ENCODE measurements around the gene ABR.
"Not testable (repeated sequence)": the region's sequence is repeated elsewhere in the genome, so short reads cannot be mapped to it uniquely, and the experiment has no call there.

ABR gene

GRCh38 chr17:1124896-1125787 is 54.6 kb downstream of the ABR start:
- no peak for FAIRE-seq
- TF ChIP-seq SPI1 (IDR thresholded peaks at IDR 0.05; ENCODE audit: low read depth, low read length) (no peak), POU2F2 (IDR thresholded peaks at IDR 0.05; ENCODE audit: low read depth, low read length) (no peak), PAX5 (IDR thresholded peaks at IDR 0.05; ENCODE audit: insufficient read depth, low read length, severe bottlenecking) (no peak), POLR2AphosphoS5 (IDR thresholded peaks at IDR 0.05; ENCODE audit: low read depth, low read length) (no peak), POLR2A (IDR thresholded peaks at IDR 0.05; ENCODE audit: low read depth, low read length) (no peak), TAF1 (IDR thresholded peaks at IDR 0.05; ENCODE audit: low read depth, low read length) (no peak)
- no peak for DNase-seq (ENCODE audit: insufficient read length, low spot score)

DNA sequence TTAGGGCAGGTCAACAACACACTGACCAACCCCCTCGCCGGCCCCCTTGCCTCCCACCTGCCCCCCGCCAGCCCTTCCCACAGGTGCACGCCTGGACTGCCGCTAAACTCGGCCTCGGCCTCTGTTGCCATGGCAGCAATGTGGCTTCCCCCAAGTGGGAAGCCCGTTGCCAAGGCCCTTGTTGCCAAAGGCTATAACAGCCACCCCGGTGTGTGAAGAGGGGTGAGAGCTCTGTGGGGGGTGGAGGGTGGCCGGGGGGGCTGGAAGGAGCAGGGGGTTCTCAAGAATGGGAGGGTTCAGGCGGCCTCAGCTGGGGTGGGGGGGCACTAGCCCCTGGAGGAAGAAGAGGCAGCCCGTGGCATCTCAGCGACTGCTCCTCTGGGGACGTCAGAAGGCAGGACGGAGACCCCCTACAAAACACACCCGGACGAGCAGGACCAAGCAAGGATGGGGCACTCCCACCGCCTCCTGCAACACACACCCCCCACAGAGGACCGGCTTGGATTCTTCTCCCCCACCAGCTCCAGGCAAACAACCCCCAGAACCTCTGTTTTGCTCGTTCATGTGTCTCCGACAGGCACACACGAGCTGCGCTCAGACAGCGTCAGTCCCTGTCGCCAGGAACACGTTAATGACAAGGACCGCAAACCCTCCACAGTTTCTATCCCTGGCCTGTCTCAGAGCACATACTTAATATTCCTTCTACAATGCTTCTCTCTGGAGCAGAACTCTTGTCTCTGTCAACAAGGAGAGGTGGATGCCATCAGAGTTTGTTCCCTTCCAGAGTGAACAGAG is 55.7 kb downstream of the ABR start:
- no peak for FAIRE-seq
- DNase-seq (ENCODE audit: insufficient read length, low spot score), result no peak
- no peak for TF ChIP-seq POLR2A (IDR thresholded peaks at IDR 0.05; ENCODE audit: low read depth, low read length)
- TF ChIP-seq POU2F2 (IDR thresholded peaks at IDR 0.05; ENCODE audit: low read depth, low read length), result no peak
- TF ChIP-seq SPI1 (IDR thresholded peaks at IDR 0.05; ENCODE audit: low read depth, low read length), result no peak

- TF ChIP-seq PAX5 (IDR thresholded peaks at IDR 0.05; ENCODE audit: insufficient read depth, low read length, severe bottlenecking), result no peak
- TF ChIP-seq POU2F2 (IDR thresholded peaks at IDR 0.05; ENCODE audit: low read depth, low read length), result no peak
- TF ChIP-seq POLR2A (IDR thresholded peaks at IDR 0.05; ENCODE audit: low read depth, low read length), result no peak
- no peak for TF ChIP-seq TAF1 (IDR thresholded peaks at IDR 0.05; ENCODE audit: low read depth, low read length)
- no peak for TF ChIP-seq POLR2AphosphoS5 (IDR thresholded peaks at IDR 0.05; ENCODE audit: low read depth, low read length)
- TF ChIP-seq SPI1 (IDR thresholded peaks at IDR 0.05; ENCODE audit: low read depth, low read length), result no peak
- no peak for DNase-seq (ENCODE audit: insufficient read length, low spot score)
- FAIRE-seq, result no peak
Observed at GRCh38 chr17:1123393-1123831, 56.4 kb downstream of the ABR start.

- peak; percentile 90 for FAIRE-seq
- peak; percentile 88 for DNase-seq (ENCODE audit: insufficient read length, low spot score)
- no peak for TF ChIP-seq POLR2A (IDR thresholded peaks at IDR 0.05; ENCODE audit: low read depth, low read length)
- no peak for TF ChIP-seq POLR2AphosphoS5 (IDR thresholded peaks at IDR 0.05; ENCODE audit: low read depth, low read length)
- no peak for TF ChIP-seq SPI1 (IDR thresholded peaks at IDR 0.05; ENCODE audit: low read depth, low read length)
- no peak for TF ChIP-seq POU2F2 (IDR thresholded peaks at IDR 0.05; ENCODE audit: low read depth, low read length)
- no peak for TF ChIP-seq PAX5 (IDR thresholded peaks at IDR 0.05; ENCODE audit: insufficient read depth, low read length, severe bottlenecking)
- TF ChIP-seq TAF1 (IDR thresholded peaks at IDR 0.05; ENCODE audit: low read depth, low read length), result no peak
Observed at GRCh38 chr17:1122533-1123392, 57.0 kb downstream of the ABR start.

GRCh38 chr17:1121442-1121817 is 58.4 kb downstream of the ABR start:
- not testable (repeated sequence) for FAIRE-seq; DNase-seq (ENCODE audit: insufficient read length, low spot score)

DNA sequence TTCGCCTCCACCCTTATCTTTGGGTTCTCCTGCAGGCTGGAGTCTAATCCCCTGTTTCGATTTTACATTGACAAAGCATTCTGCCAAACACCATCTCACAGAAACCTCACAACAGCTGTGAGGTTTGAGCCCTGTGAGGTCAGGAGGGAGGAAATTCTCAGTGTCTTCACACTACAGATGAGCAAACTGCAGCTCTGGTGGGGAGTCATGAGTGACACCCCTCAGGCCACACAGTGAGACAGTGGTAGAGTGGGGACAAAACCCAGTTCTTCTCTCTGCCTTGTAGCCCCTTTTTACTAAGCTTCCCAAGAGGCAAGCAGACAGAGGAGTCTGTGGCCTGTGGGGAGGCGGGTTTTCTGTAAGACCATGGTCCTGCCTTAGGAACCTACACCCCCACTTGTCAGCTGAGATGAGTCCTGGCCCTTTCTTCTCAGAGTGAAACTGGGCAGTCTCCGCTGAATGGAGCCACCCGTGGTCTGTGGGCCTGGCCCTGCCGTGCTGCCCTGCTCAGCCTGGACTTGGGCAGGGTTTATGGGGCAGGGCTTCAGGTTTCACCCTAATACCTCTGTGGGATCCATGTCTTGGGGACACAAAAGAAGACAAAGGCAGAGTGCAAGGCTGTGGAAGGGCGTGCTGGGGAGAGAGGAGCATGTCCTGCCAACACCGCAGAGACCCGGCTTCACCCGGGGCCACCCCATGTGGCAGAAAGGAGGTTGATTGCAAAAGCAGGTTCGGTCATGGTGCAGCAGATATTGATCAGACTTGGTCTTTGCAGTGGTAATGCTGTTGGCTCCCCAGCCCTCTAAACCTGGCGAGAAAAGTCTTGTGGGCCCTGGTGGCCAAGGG is 59.0 kb downstream of the ABR start:
- DNase-seq (ENCODE audit: insufficient read length, low spot score) (no peak), FAIRE-seq (peak; percentile 16)
- TF ChIP-seq POLR2AphosphoS5 (IDR thresholded peaks at IDR 0.05; ENCODE audit: low read depth, low read length), result no peak
- no peak for TF ChIP-seq SPI1 (IDR thresholded peaks at IDR 0.05; ENCODE audit: low read depth, low read length)
- TF ChIP-seq POLR2A (IDR thresholded peaks at IDR 0.05; ENCODE audit: low read depth, low read length), result no peak
- no peak for TF ChIP-seq POU2F2 (IDR thresholded peaks at IDR 0.05; ENCODE audit: low read depth, low read length)
- TF ChIP-seq TAF1 (IDR thresholded peaks at IDR 0.05; ENCODE audit: low read depth, low read length), result no peak
- no peak for TF ChIP-seq PAX5 (IDR thresholded peaks at IDR 0.05; ENCODE audit: insufficient read depth, low read length, severe bottlenecking)

- no peak for TF ChIP-seq POLR2AphosphoS5 (IDR thresholded peaks at IDR 0.05; ENCODE audit: low read depth, low read length)
- DNase-seq (ENCODE audit: insufficient read length, low spot score), result no peak
- FAIRE-seq, result no peak
Observed at GRCh38 chr17:1119924-1120323, 59.9 kb downstream of the ABR start.

- DNase-seq (ENCODE audit: insufficient read length, low spot score) (no peak), FAIRE-seq (no peak)
- no peak for TF ChIP-seq POLR2AphosphoS5 (IDR thresholded peaks at IDR 0.05; ENCODE audit: low read depth, low read length)
- TF ChIP-seq PAX5 (IDR thresholded peaks at IDR 0.05; ENCODE audit: insufficient read depth, low read length, severe bottlenecking), result no peak
- TF ChIP-seq TAF1 (IDR thresholded peaks at IDR 0.05; ENCODE audit: low read depth, low read length), result no peak
- TF ChIP-seq POU2F2 (IDR thresholded peaks at IDR 0.05; ENCODE audit: low read depth, low read length), result no peak
- no peak for TF ChIP-seq SPI1 (IDR thresholded peaks at IDR 0.05; ENCODE audit: low read depth, low read length)
- no peak for TF ChIP-seq POLR2A (IDR thresholded peaks at IDR 0.05; ENCODE audit: low read depth, low read length)
Observed at GRCh38 chr17:1116602-1117001, 63.2 kb downstream of the ABR start.

DNA sequence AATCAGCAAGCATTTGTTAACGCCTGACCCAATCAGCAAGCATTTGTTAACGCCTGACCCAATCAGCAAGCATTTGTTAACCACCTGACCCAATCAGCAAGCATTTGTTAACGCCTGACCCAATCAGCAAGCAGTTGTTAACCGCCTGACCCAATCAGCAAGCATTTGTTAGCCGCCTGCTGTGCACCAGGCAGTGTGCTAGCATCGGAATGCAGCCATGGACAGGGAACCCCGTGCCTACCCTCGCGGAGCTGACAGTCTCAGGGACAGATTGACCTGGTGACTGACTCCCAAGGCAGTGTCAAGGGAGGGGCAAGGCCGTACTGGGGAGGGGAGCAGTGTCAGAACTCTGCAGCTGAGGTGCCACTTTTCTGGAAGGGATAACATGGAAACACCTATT is 66.9 kb downstream of the ABR start:
- DNase-seq (ENCODE audit: insufficient read length, low spot score) (no peak), FAIRE-seq (no peak)
- TF ChIP-seq POLR2A (IDR thresholded peaks at IDR 0.05; ENCODE audit: low read depth, low read length), result no peak
- no peak for TF ChIP-seq POLR2AphosphoS5 (IDR thresholded peaks at IDR 0.05; ENCODE audit: low read depth, low read length)
- TF ChIP-seq POU2F2 (IDR thresholded peaks at IDR 0.05; ENCODE audit: low read depth, low read length), result no peak
- no peak for TF ChIP-seq TAF1 (IDR thresholded peaks at IDR 0.05; ENCODE audit: low read depth, low read length)
- TF ChIP-seq SPI1 (IDR thresholded peaks at IDR 0.05; ENCODE audit: low read depth, low read length), result no peak
- TF ChIP-seq PAX5 (IDR thresholded peaks at IDR 0.05; ENCODE audit: insufficient read depth, low read length, severe bottlenecking), result no peak

Data from GM12891 (cell line).